ENCODE data around the gene SORCS2.

SORCS2 gene

GRCh38 chr4:7740866-7741525 lies 548.7 kb downstream of the SORCS2 start:
- Histone ChIP-seq H3K36me3 (ENCODE audit: control insufficient read depth, insufficient read depth, low read length) (no peaks in the 10 kb centered on the region), H3K4me3 (replicated peaks; ENCODE audit: low read depth, low read length) (no peak overlapping the region), H3K27me3 (replicated peaks; ENCODE audit: control insufficient read depth, insufficient read depth, low read length) (no peaks in the 10 kb centered on the region; the same call in 1 of the 2 replicates)
- TF ChIP-seq CTCF (IDR thresholded peaks at IDR 0.05; ENCODE audit: insufficient read depth, low read length, poor library complexity, severe bottlenecking) = no peak
- no peak for DNase-seq (ENCODE audit: extremely low read depth, insufficient read length)

- Histone ChIP-seq H3K4me3 (replicated peaks; ENCODE audit: low read depth, low read length) (no peak overlapping the region), H3K36me3 (ENCODE audit: control insufficient read depth, insufficient read depth, low read length) (no peaks in the 10 kb centered on the region), H3K27me3 (replicated peaks; ENCODE audit: control insufficient read depth, insufficient read depth, low read length) (no peaks in the 10 kb centered on the region; the same call in 1 of the 2 replicates)
- no peak for DNase-seq (ENCODE audit: extremely low read depth, insufficient read length)
- TF ChIP-seq CTCF (IDR thresholded peaks at IDR 0.05; ENCODE audit: insufficient read depth, low read length, poor library complexity, severe bottlenecking) = no peak
Observed at GRCh38 chr4:7741946-7742806, 549.8 kb downstream of the SORCS2 start.

GRCh38 chr4:7742807-7743280 lies 550.5 kb downstream of the SORCS2 start:
- TF ChIP-seq CTCF (IDR thresholded peaks at IDR 0.05; ENCODE audit: insufficient read depth, low read length, poor library complexity, severe bottlenecking) = no peak
- Histone ChIP-seq H3K27me3 (replicated peaks; ENCODE audit: control insufficient read depth, insufficient read depth, low read length) (no peaks in the 10 kb centered on the region; the same call in 1 of the 2 replicates), H3K36me3 (ENCODE audit: control insufficient read depth, insufficient read depth, low read length) (no peaks in the 10 kb centered on the region), H3K4me3 (replicated peaks; ENCODE audit: low read depth, low read length) (no peak overlapping the region)
- DNase-seq (ENCODE audit: extremely low read depth, insufficient read length) = no peak

GRCh38 chr4:7744142-7744804 lies 551.9 kb downstream of the SORCS2 start:
- DNase-seq (ENCODE audit: extremely low read depth, insufficient read length) = no peak

More at GRCh38 chr4:7744142-7744804, 551.9 kb downstream of the SORCS2 start:
- H3K4me3 ChIP-seq (replicated peaks; ENCODE audit: low read depth, low read length) = no peak overlapping the region
- H3K36me3 ChIP-seq (ENCODE audit: control insufficient read depth, insufficient read depth, low read length) = no peaks in the 10 kb centered on the region
- peaks cover 2% of the 10 kb centered on the region for H3K27me3 ChIP-seq (replicated peaks; ENCODE audit: control insufficient read depth, insufficient read depth, low read length)
- no peak for TF ChIP-seq CTCF (IDR thresholded peaks at IDR 0.05; ENCODE audit: insufficient read depth, low read length, poor library complexity, severe bottlenecking)

Measured in GM06990 (cell line).